OCI-M2 (cell line): Measurements from ENCODE around the gene MLYCD.

Experiments
- DNase-seq: peaks from one replicate; lab custom pipeline; 2025; ENCODE audit not compliant: unreplicated experiment; lab: John Stamatoyannopoulos, UW

Gene MLYCD

DNA sequence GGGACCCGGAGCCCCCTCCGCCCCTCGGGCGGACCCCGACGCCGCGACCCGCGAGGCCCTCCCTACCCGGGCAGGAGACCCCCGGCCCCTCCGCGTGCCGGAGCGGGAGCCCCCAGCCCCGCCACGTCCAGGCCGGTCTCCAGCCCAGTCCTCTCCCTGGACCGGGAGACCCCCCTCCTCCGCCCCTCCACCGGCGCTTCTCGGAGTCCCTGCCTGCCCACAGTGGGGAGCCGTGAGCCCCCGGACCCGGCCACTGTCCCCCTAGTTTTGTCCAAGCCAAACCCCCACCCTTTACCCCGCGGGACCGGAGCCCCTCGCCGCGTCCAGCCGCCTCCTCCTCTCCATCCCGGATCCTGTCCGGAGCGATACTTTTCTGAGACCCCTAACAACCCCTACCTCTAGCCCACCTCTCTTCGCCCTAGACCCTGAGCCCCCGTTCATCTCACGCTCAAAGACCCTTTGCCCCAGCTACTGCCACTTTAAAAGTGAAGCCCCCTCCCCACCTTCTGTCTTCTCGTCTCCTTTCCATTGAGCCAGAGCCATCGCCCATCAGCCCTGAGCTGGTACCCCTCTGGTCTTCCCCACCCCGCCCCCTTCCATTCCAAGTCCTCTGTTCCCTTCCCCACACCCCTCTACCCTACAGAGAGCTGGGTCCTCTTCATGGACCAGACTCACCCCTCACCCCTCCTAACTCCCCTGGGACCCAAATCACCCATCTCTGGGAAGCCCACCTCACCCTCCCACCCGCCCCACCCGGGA is 70.2 kb downstream of the MLYCD start:
- DNase-seq, result no peak

- DNase-seq, result no peak
These were observed 71.0 kb downstream of the MLYCD start for GRCh38 chr16:83969771-83970429.

DNA sequence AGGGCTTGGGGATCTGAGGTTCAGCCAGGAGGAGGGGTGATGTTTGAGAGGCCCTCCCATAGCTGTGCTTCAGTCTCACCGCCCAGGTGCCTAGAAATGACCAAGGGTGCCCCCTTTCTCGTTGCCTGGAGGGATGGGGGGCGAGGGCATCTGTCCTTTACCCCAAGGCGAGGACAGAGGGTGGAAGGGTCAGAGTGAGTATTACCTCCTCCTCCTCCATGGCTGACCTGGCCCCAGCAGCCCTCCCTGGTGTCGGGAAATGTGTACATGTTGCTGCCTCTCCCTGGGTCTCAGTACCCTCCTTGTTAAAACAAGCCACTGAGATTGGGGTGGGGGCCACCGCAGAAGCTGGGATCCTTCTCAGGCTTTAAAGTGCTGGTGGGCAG is 71.5 kb downstream of the MLYCD start:
- no peak for DNase-seq

- no peak for DNase-seq
These were observed 72.5 kb downstream of the MLYCD start for GRCh38 chr16:83971165-83972130.

- no peak for DNase-seq
These were observed 73.5 kb downstream of the MLYCD start for GRCh38 chr16:83972256-83973008.

GRCh38 chr16:83973077-83973476 is 74.2 kb downstream of the MLYCD start:
- DNase-seq, result no peak

GRCh38 chr16:83973581-83974385 is 74.9 kb downstream of the MLYCD start:
- DNase-seq, result no peak

DNA sequence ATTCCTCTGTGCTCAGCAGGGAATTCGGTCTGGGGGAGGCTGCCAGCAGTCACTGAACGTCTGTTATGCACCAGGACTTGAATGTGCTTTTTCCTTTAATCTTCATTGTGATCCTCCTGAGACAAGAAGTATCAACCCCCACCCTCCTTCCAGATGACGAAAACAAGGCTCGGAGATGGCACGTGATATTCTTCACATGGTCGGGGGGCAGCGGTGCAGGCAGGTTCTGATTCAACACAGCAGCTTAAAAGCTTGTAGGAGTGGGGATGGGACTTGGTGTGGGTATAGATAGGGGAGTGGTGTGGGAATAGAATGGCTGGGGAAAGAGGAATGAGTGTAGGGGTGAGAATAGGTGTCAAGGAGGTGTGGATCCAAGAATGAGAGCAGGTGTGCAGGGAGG is 75.6 kb downstream of the MLYCD start:
- no peak for DNase-seq

DNA sequence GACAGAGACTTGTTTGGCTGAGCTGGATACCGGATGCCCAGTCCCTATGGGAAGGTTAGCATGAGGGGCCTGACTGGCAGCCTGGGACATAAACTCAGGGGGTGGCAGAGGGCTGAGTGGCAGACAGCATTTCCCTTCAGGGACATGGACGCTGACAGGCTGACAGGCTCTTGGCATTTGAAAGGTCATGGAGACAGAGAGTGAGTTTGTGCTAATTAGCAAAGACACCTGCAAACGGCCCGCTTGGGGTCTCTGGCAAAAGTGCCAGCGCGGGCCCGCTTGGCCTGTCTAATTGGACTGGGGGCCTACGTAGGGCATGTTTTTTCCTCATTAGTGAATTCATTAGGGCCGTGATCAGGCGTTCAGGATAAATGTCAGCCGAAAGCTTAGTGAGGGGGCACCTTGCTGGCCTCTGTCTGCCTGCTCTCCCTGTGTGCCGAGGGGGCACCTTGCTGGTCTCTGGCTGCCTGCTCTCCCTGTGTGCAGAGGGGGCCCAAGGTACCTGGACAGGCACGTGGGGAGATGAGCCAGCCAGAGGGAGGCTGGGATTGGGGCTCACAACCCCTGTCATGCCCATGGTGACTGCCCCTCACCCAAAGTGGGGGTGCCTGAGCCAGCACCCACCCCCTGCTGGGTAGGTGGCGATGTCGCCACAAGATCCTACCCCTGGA is 76.8 kb downstream of the MLYCD start:
- DNase-seq, result no peak
